ENCODE results near the gene SPATA4. TPM values are rescaled to one million over a fixed set of nuclear protein-coding genes. Genes with fewer than 3 reads are reported as not detected.

Gene SPATA4
- total RNA-seq, 1 donor from 2014 or later: not detected

DNA sequence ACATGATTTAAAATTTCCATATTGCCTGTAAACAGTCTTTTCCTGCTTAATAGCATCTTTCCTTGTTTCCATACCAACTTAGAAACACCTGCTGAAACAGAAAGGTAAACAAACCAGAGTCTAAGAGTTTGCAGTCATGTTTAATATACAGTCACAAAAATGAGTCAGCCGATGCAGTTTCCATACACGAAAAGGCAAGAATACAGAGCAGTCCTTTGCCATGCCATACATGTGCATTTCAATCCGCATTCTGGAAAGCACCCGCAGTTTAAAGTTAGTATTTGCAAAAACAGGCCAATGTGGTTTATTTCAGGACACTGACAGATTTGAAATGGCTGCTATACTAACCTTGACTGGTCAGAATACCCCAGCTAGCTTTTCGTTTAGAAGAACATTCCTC, 41.6 kb upstream of the SPATA4 start:
- TF ChIP-seq, protein P1, sequence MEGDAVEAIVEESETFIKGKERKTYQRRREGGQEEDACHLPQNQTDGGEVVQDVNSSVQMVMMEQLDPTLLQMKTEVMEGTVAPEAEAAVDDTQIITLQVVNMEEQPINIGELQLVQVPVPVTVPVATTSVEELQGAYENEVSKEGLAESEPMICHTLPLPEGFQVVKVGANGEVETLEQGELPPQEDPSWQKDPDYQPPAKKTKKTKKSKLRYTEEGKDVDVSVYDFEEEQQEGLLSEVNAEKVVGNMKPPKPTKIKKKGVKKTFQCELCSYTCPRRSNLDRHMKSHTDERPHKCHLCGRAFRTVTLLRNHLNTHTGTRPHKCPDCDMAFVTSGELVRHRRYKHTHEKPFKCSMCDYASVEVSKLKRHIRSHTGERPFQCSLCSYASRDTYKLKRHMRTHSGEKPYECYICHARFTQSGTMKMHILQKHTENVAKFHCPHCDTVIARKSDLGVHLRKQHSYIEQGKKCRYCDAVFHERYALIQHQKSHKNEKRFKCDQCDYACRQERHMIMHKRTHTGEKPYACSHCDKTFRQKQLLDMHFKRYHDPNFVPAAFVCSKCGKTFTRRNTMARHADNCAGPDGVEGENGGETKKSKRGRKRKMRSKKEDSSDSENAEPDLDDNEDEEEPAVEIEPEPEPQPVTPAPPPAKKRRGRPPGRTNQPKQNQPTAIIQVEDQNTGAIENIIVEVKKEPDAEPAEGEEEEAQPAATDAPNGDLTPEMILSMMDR (IDR thresholded peaks at IDR 0.05): no peak
- no peak for DNase-seq
- Histone ChIP-seq H3K36me3 (no peaks in the 10 kb centered on the region), H3K4me3 (no peak overlapping the region), H3K27me3 (no peaks in the 10 kb centered on the region), H3K4me1 (no peaks in the 10 kb centered on the region), H3K27ac (no peak overlapping the region), H3K9me3 (no peaks in the 10 kb centered on the region)
- intact Hi-C loops (cut with DNase I): no loop called here
- no peak for ATAC-seq

DNA sequence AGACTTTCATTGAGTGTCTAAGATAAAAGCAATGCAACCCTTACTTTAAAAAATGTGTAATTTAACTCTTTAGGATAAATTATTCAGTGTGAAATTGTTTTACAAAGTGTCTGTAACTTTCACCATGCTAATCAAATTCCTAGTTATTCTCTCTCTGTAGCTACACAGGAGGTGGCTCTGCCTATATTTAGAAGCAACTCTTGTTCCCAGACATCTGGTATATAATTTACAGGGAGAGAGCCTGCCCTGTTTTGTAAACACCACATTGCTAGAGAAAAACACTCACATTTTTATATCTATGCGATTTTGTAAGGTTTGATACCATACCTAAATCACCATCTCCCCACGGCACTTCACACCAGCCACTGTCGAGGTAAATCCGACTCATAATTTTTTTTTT, 35.5 kb upstream of the SPATA4 start:
- Histone ChIP-seq H3K27ac (no peak overlapping the region), H3K27me3 (no peaks in the 10 kb centered on the region), H3K9me3 (no peaks in the 10 kb centered on the region), H3K36me3 (no peaks in the 10 kb centered on the region), H3K4me1 (no peaks in the 10 kb centered on the region), H3K4me3 (no peak overlapping the region)
- ATAC-seq (no peak), DNase-seq (no peak)
- intact Hi-C loops (cut with DNase I): no loop called here
- TF ChIP-seq, protein P1 (IDR thresholded peaks at IDR 0.05): no peak

DNA sequence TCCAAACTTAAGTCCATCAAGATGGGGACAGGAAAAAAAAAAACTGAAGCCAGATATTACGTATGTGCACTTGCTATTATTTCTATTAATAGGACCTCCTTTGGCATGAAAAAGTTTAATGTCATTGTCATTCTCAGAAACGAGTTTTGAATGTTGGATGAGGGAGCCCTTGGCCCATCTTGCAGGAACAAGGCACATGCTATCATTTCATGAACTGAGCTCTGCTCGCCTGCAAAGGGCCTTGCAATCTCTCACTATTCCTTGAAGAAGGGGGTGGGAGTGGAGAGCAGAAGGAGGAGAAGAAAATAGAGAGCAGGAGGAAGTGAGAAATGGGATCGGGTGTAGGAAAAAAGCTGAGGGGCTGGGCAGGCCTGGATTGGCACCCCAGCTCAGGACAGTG, 34.3 kb upstream of the SPATA4 start:
- no peak overlapping the region for H3K4me3 ChIP-seq
- ATAC-seq: no peak
- no peaks in the 10 kb centered on the region for H3K9me3 ChIP-seq
- H3K27me3 ChIP-seq: no peaks in the 10 kb centered on the region
- intact Hi-C loops (cut with DNase I): no loop called here
- TF ChIP-seq, protein P1 (IDR thresholded peaks at IDR 0.05): no peak
- no peaks in the 10 kb centered on the region for H3K36me3 ChIP-seq
- H3K4me1 ChIP-seq: no peaks in the 10 kb centered on the region
- no peak for DNase-seq
- no peak overlapping the region for H3K27ac ChIP-seq

DNA sequence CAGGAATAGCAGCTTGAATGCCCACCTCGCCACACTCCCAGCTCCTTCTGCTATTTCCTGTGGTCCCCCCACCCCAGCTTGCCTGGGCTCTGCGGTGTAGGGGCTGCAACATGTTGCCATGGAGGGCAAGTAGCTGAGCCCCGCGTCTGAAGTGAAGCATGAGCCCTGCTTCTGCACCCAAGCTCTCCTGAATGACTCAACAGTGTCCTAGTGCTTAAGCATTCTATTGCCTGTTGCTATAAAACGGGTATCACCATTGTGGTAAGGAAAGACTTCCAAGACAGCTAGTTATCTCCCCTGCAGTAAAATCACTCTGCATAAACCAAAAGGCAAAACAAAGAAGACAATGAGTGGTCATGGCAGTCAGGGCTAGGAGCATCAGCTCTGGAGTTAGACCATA, 31.4 kb upstream of the SPATA4 start:
- Histone ChIP-seq H3K27ac (no peak overlapping the region), H3K27me3 (no peaks in the 10 kb centered on the region), H3K4me3 (no peak overlapping the region), H3K4me1 (no peaks in the 10 kb centered on the region), H3K36me3 (no peaks in the 10 kb centered on the region), H3K9me3 (no peaks in the 10 kb centered on the region)
- intact Hi-C loops (cut with DNase I): no loop called here
- TF ChIP-seq, protein P1 (IDR thresholded peaks at IDR 0.05): no peak
- ATAC-seq: no peak
- DNase-seq: no peak

DNA sequence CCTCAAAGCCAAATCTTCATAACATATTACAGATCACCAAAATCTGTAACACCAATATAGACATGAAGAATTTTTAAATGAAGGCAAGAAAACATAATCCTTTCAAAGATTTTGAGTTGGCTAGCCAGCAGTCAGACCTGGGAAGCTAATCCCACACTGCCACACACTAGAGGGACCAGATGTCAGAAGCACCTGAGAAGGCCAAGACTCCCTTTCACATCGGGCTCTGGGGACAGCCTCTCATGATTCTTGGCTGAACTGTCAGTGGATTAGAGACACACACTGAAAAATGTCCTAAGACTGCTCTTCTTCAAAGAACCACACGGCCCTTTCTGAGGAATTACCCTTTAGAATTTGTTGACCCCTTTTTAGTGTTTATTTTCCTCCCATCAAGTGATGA, 28.2 kb upstream of the SPATA4 start:
- no peak overlapping the region for H3K4me3 ChIP-seq
- no peaks in the 10 kb centered on the region for H3K27me3 ChIP-seq
- DNase-seq (no peak), ATAC-seq (no peak)
- no peaks in the 10 kb centered on the region for H3K4me1 ChIP-seq
- TF ChIP-seq, protein P1 (IDR thresholded peaks at IDR 0.05): no peak
- H3K9me3 ChIP-seq: no peaks in the 10 kb centered on the region
- H3K36me3 ChIP-seq: no peaks in the 10 kb centered on the region
- no peak overlapping the region for H3K27ac ChIP-seq
- intact Hi-C loops (cut with DNase I): no loop called here

DNA sequence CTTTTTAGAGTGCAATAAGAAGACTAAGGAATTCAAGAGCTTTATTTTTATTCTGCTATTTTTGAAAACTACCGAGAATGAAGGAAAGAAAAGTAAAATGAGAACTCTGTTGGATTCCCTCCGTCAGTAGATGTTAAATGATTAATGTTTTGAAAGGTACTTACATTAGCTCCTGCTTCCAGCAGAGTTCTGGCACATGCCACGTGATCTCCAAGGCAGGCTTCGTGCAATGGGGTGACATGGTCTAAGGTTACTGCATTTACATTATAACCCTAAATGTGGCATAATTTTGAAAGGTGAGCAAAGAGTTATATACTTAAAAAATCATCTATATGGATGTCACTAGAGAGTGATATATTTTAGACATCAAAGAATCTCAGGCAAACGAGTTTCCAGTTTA, 26.8 kb upstream of the SPATA4 start:
- intact Hi-C loops (cut with DNase I): no loop called here
- H3K4me3 ChIP-seq: no peak overlapping the region
- H3K4me1 ChIP-seq: no peaks in the 10 kb centered on the region
- no peak for ATAC-seq
- H3K36me3 ChIP-seq: no peaks in the 10 kb centered on the region
- no peak for DNase-seq
- H3K9me3 ChIP-seq: no peaks in the 10 kb centered on the region
- H3K27me3 ChIP-seq: no peaks in the 10 kb centered on the region
- H3K27ac ChIP-seq: no peak overlapping the region
- TF ChIP-seq, protein P1 (IDR thresholded peaks at IDR 0.05): no peak
